Lung microvascular endothelial cell (primary cell): ENCODE results near the gene SHISAL1. TPM values are rescaled to one million over a fixed set of nuclear protein-coding genes. Genes with fewer than 3 reads are reported as not detected.

Experiments
- DNase-seq, 2 donors: peaks; one replicate each; pipeline versions ENCODE4 v3.0.0 to v3.0.0-alpha.2; 2010; ENCODE audit warnings: low read depth in 2 of 2
- total RNA-seq: library from RNA; depleted of rRNA; stranded (reverse); fragments of >200 nt; gene quantifications from 2 replicates; pipeline ENCODE4 v1.2.1, GENCODE V29; 2014

SHISAL1 gene
- total RNA-seq, 1 donor from 2014 or later, result under 0.01 TPM

DNA sequence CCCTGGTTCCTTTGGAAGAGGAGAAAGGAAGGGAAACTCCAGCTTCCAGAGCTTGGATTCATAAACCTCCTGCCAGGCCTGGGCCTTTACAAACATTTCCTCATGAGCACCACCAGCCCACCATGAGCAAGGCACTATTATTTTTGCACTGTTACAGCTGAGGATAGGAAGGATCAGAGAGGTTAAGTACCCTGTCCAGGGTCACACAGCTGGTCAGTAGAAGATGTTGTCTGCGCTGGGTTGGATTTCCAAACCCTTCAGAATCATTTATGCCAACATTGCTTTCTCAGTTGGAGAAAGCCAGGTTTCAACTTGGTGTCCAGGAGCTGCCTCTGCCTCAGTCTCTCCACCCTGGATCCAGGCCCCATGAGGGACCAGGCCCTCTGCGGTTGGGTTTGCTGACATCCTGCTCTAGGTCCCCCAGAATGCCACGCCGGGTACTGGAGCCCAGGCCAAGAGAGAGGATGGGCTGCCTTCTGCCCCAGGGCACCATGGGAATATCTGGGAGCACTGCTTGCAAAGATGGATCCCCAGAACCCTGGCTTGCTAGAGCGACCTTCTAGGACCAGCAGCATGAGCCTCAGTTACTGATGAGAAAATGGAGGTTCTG is 29.7 kb upstream of the SHISAL1 start:
- no peak for DNase-seq

DNA sequence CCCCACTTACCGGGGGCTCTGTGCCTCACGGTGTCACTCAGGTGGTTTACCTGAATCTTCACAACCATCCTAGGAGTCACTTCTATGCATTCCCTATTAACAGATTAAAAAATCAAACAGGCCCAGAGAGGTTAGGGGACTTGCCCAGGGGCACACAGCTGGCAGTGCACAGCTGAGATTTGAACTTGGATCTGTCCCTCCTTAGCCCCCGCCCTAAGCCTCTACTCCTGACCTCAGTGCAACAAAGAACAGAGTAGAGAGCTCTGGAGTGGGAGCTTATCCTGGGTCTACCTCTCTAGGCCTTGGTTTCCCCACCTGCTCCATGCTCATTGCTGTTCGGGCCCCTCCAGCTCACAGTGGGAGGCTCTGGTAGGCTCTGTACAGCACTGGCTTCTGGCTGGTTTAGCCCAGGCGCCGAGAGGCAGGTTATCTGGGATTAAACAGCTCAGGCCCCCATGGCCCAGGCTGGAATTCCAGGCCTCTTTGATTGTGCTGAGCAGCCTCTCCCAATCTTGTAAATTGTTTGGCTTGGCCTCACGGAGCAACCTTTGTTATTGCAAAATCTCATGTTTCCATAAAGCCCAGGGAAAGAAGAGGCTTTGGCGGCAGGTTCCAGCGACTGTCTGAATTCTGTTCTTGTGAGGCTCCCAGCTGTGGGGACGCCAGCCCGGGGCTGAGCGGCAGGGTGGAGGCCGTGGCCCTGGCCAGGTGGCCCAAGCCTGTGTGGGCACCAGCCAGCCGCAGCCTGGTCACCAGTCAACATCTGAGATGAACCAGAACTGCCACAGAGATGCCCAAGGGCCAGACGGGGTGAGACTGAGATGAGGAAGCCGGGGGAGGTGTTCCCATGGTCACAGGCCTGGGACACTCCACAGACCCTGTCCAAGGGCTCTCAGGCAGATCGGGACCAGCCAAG is 28.9 kb upstream of the SHISAL1 start:
- DNase-seq, result no peak

- no peak for DNase-seq
Observed at GRCh38 chr22:44340271-44341239, 27.8 kb upstream of the SHISAL1 start.

DNA sequence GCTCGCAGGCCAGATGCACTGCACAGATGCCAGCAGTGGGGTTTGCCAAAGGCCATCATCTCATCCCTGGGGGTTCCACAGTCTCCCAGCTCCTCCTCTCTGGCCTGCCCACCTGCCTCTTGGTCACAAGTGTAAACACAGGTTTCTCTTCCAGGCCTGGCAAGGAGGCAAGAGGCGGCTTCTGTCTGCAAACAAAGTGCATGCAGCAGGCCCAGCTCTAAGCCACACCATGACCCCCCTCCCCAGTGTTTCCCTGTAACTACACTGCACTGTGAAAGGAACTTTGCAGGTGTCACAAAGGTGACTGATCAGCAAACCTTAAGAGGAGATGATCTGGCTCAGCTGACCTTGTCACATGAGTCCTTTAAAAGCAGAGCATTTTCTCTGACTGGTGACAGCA is 26.2 kb upstream of the SHISAL1 start:
- no peak for DNase-seq

- no peak for DNase-seq
Observed at GRCh38 chr22:44338177-44338810, 25.5 kb upstream of the SHISAL1 start.

DNA sequence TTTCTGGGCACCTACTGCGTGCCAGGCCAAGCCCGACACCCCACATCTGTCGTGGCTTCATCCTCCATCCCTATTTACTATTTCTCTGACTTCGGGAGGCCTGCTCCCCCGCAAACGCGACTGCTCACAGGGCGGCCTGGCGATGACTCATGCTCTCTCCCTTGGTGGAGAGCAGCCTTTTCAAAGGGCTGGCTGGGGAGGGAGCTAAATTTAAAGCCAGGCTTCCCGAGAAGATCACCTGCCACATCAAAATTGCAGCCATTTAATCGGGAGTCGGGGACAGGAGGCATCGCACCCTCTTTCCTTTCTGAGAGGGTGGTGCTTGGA is 24.9 kb upstream of the SHISAL1 start:
- no peak for DNase-seq

DNA sequence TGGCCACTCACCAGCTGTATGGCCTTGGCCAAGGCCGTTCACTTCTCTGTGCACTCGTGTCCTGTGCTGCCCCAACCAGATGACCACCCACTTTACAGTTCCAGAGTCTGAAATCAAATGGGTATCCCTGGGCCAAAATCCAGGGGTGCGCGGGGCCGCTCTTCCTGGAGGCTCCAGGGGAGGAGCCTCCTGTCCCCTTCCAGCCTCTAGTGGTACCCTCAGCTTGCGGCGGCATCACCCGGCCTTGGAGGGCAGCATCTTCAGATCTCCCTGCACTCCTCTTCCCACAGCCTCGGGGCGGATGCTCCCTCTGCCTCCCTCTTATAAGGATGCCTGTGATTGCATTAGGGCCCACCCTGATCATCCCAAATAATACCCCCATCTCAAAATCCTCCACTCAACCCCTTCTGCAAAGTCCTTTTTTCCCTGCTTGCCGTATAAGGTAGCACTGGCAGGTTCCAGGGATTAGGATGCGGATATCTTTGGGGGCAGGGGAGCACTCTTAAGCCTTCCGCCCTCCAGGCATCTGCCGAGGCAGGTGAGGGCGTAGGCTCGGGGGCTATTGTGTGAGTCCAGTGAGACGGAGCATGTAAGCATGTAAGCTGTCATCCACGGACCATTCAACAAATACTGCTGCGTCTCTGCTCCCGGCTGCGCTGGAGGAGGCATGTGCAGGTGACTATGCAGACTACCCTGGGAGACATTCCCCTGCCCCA is 24.4 kb upstream of the SHISAL1 start:
- DNase-seq, result no peak

DNA sequence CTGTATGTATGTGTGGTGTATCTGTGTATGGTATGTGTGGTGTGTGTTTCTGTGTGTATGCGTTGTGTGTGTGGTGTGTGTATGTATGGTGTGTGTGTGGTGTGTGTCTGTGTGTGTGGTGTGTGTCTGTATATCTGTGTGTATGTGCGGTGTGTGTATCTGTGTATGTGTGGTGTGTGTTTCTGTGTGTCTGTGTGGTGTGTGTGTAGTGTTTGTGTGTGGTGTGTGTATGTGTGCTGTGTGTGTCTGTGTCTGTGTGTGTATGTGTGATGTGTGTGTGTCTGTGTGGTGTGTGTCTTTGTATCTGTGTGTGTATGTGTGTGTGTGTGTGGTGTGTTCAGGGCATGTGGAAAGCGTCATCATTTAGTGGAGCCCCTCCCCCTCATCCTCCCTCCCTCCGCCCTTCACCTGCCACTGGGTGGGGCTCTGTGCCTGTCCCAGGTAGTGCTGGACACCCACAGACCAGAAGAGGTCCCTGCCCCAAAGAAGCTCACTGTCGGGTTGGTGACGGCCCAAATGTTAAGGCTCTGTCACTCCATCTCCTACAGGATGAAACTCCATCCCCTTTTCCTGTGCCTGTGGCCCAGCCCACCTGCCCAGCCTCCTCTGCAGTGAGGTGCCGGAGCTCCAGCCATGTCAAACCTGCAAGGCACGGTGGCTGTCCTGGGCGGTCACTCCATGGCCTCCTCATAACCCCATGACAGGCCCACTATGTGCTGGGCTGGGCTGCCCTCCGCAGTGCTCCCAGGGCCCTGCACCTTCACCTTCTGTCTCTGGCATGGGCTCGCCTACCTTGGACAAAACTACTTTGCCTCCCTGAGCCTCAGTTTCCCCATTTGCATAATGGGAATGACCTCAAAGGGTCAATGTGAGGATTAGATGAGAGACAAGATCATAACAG is 23.4 kb upstream of the SHISAL1 start:
- DNase-seq, result no peak

DNA sequence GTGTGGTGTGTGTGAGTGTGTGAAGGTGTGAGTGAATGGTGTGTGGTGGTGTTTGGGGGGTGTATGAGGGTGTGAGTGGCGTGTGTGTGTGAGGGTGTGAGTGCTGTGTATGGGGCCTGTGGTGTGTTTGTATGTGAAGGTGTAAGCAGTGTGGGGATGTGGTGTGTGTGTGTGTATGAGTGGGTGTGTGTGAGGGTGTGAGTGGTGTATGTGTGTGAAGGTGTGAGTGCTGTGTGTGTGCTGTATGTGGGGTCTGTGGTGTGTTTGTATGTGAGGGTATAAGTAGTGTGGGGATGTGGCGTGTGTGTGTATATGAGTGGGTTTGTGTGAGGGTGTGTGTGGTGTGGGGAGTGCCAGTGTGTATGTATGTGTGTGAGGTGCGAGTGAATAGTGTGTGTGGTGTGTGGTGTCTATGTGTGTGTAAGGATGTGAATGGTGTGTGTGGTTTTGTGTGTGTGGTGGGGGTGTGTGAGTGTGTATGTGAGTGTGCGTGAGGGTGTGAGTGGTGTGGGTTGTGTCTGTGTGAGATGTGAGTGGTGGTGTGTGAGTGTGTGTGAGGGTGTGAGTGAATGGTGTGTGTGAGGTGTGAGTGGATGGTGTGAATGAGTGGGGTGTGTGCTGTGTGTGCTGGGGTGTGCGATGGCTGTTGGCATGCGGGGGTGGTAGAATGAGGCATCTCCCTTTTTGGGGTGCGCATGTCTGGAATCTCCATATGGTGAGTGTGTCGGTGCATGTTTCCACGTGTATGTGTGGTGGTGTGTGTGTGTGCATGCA is 22.5 kb upstream of the SHISAL1 start:
- DNase-seq, result no peak

- no peak for DNase-seq
Observed at GRCh38 chr22:44333847-44334635, 21.3 kb upstream of the SHISAL1 start.

DNA sequence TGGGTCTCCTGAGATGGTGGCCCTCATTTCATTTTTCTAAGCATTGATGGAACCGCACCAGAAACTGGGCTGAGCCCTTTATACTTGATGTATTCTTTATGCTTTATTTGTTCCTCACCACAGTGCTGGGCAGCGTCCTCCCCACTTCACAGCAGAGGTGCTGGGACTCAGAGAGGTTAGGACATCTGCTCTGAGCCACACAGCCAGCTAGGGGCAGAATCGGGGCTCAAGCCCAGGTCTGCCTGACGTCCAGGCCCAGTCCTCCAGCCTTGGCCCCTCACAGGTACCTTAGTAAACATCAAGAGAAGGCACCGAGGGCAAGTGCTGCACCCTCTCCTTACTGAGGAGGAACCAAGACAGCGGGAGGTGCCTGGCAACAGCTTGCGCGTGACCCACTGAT is 20.2 kb upstream of the SHISAL1 start:
- DNase-seq, result no peak

- peak; percentile 36 to 47 for DNase-seq
Observed at GRCh38 chr22:44331881-44332714, 19.3 kb upstream of the SHISAL1 start.

DNA sequence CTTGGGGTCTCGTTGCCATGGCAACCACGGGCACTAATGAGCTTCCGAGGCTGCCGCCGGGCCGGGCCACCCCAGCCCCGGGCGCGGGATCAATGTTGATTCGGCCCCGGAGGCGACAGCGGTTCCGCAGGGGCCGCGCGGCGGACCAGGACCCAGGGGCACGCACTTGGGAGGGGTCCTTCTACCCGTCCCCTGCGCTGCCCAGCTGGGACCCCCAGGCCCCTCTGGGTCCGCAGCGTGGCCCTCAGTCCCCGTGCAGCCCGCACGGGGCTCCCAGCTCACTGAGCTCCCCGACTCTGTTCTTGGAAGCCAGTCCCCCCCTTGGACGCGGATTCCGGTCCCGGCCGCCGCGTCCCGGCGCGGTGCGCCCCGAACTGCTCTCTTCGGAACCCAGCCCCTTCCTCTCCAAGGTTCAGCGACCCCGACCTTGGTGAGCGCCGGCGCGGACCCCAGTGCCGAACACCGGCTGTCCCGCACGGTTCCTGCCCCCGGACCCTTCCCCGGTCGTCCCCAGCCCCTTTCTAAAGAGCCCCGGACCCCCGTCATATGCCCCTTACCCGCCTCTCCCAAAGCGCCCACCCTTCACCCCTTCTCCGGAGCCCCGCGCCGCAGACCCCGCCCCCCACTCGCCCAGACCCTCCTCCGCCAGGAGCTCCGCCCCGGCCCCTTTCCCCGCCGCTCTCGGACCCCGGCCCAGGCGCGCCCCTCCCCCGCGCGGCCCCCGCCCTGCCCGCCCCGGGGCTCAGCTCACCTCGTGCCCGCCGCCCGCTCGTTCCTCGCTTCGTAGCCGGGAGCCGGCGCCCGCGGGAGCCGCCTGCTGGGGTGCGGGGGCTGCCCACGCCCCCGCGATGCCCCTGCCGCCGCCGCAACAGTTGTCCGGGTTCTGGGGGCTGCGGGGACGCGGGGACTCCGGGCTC is 18.3 kb upstream of the SHISAL1 start:
- DNase-seq, result no peak

DNA sequence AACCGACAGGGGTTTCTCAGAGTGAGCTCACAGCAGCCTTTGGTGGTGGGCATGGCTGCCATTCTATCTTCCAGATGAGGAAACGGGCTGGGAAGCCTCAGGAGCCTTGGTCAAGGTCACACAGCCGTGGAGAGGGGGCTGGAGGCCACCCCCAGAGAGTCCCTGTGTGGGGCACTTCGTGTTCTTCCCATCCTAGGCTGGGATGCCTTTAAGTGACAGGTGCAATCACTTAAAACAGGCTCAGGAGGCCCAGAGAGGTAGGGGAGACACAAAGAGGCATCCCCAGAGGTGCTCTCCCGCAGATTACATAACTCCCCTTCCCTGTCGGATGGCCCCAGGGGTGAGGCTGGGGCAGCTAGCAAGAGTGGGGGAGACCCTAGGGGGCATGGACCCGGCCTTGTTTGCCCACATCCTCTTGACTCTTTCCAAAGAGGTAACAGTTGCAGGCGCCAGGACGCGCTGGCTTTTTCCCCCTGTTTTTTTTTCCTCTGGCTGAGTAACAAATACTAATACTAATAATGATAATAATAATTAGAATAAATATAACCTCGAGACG is 17.5 kb upstream of the SHISAL1 start:
- no peak for DNase-seq

- no peak for DNase-seq
Observed at GRCh38 chr22:44329179-44329796, 16.5 kb upstream of the SHISAL1 start.
